SK-N-MC (cell line): ENCODE measurements around the gene POMGNT1.
A peak's percentile ranks its signal among the peaks of the same experiment; 100 is the strongest.
"Not testable (repeated sequence)": the region's sequence is repeated elsewhere in the genome, so short reads cannot be mapped to it uniquely, and the experiment has no call there.

Experiments used
- DNase-seq: peaks from one replicate; pipeline ENCODE4 v3.0.0-alpha.2; 2011; ENCODE audit warnings: low read depth, low spot score
- H3K27ac ChIP-seq: fragments of 200-600 bp; sonication (generic); 2 replicates; pipeline ENCODE4 v1.5.1; 2016; ENCODE audit warnings: mixed run types
- H3K36me3 ChIP-seq: fragments of 200-600 bp; sonication (generic); 2 replicates; pipeline ENCODE4 v1.6.1; 2017; ENCODE audit warnings: antibody characterized with exemption, low read length, mixed read lengths; ENCODE audit not compliant: insufficient read depth
- H3K4me3 ChIP-seq: fragments of 200-600 bp; sonication (generic); 2 replicates; pipeline ENCODE4 v1.5.1; 2016
- H3K9ac ChIP-seq: fragments of 200-600 bp; sonication (generic); 2 replicates; pipeline ENCODE4 v1.8.0; 2017; ENCODE audit warnings: mixed run types, mixed read lengths; ENCODE audit not compliant: insufficient read length
- H3K9me3 ChIP-seq: fragments of 200-600 bp; sonication (generic); 2 replicates; pipeline ENCODE4 v1.6.1; 2017; ENCODE audit warnings: low read depth, mild to moderate bottlenecking, antibody characterized with exemption, low read length, moderate library complexity, mixed read lengths
- EZH2 ChIP-seq: fragments of 200-600 bp; sonication (generic); IDR thresholded peaks from one replicate; pipeline ENCODE4 v1.6.1; 2017; ENCODE audit warnings: antibody characterized with exemption
- FOXP2 ChIP-seq: optimal IDR thresholded peaks from 2 replicates; pipeline ENCODE3; 2011; ENCODE audit warnings: mild to moderate bottlenecking, moderate library complexity; ENCODE audit not compliant: insufficient read depth; ENCODE audit errors: extremely low read length, control extremely low read depth
- POLR2AphosphoS5 ChIP-seq: IDR thresholded peaks from 2 replicates; pipeline ENCODE4 v1.6.1; 2012; ENCODE audit warnings: mild to moderate bottlenecking, low read depth, low read length, borderline replicate concordance

The POMGNT1 gene

DNA sequence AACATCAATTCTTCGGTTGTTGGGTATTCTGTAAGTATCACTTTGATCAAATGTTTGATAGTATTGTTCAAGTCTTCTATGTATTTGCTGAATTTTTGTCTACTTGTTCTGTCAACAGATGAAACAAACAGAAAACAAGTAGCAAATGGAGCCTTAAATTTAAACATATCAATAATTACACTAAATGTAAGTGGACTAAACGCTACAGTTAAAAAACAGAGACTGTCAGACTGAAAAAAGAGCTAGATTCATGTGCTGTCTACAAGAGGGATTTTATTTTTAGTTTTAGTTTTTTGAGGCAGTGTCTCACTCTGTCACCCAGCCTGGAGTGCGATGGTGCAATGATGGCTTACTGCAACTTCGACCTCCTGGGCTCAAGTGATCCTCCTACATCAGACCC lies 38.6 kb upstream of the POMGNT1 start:
- Histone ChIP-seq H3K27ac (no peak overlapping the region), H3K9ac (no peak overlapping the region), H3K4me3 (no peak overlapping the region), H3K36me3 (no peaks in the 10 kb centered on the region), H3K9me3 (peaks cover 9% of the 10 kb centered on the region; the same call in 1 of the 2 replicates)
- no peak for DNase-seq
- TF ChIP-seq EZH2, result no peak
- no peak for TF ChIP-seq POLR2AphosphoS5
- no peak for TF ChIP-seq FOXP2

DNA sequence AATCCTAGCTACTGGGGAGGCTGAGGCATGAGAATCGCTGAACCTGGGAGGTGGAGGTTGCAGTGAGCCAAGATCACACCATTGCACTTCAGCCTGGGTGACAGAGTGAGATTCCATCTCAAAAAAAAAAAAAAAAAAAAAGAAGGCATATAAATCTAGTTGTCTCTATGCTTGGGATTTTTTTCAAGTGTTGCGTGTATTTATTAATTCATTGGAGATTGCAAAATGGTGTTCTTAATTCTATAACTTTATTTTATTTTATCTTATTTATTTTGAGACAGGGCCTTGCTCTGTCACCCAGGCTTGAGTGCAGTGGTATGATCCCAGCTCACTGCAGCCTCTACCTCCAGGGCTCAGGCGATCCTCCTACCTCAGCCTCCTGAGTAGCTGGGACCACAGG lies 33.0 kb upstream of the POMGNT1 start:
- not testable (repeated sequence) for H3K4me3 ChIP-seq, H3K36me3 ChIP-seq, H3K9me3 ChIP-seq, H3K27ac ChIP-seq, H3K9ac ChIP-seq, DNase-seq

- Histone ChIP-seq H3K36me3 (no peaks in the 10 kb centered on the region), H3K9me3 (no peaks in the 10 kb centered on the region), H3K4me3 (no peak overlapping the region), H3K9ac (no peak overlapping the region), H3K27ac (no peak overlapping the region)
- TF ChIP-seq POLR2AphosphoS5 (no peak), FOXP2 (no peak), EZH2 (no peak)
- no peak for DNase-seq
These were observed 26.7 kb upstream of the POMGNT1 start for GRCh38 chr1:46224966-46225365.

DNA sequence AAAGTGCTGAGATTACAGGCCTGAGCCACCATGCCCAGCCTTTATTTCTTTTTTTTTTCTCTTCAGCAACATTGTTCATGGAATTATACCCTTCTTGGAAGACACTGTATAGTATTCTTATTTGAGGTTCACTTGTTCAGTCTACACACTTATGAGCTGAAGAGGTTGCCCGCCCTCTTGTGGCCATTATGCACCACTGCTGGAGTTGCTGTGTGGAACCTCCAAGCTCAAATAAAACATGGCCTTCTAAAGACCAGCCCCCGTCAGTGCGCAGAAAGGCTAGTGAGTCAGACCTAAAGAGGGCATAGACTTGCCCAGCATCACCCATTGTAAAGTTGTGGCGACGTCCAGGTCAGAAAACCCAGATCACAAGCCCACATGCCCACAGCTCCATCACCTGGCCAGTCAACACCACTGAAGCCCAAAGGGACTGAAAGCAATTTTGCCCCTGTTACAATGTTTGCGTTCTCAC lies 25.3 kb upstream of the POMGNT1 start:
- Histone ChIP-seq H3K27ac (no peak overlapping the region), H3K9me3 (no peaks in the 10 kb centered on the region), H3K4me3 (no peak overlapping the region), H3K9ac (no peak overlapping the region), H3K36me3 (no peaks in the 10 kb centered on the region)
- DNase-seq, result peak; percentile 59
- TF ChIP-seq EZH2 (no peak), POLR2AphosphoS5 (no peak), FOXP2 (no peak)

GRCh38 chr1:46223055-46223454 lies 24.8 kb upstream of the POMGNT1 start:
- not testable (repeated sequence) for H3K9me3 ChIP-seq, H3K27ac ChIP-seq, H3K4me3 ChIP-seq, H3K36me3 ChIP-seq, DNase-seq, H3K9ac ChIP-seq

- TF ChIP-seq EZH2 (no peak), POLR2AphosphoS5 (no peak), FOXP2 (no peak)
- H3K27ac ChIP-seq, result no peak overlapping the region
These were observed 23.5 kb upstream of the POMGNT1 start for GRCh38 chr1:46221749-46222148.

DNA sequence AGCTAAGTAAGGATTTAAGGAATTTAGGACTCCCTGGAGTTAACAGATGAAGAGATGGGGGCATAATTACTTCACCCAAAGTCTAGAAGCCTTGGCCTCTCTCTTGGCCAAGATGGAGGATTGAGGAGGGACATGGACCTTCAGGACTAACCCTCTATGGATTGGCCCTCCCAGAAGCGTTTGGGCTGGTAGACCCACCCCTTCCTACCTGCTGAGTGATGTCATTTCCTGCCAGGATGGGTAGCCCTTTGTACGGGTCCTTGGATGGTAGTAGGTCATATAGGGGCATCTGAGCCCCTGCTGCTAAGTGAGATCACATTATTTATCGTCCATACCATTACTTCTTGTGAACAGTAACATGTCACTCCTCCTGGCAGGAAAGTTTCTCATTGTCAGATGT lies 22.6 kb upstream of the POMGNT1 start:
- Histone ChIP-seq H3K9ac (no peak overlapping the region), H3K4me3 (no peak overlapping the region), H3K27ac (no peak overlapping the region), H3K9me3 (no peaks in the 10 kb centered on the region), H3K36me3 (no peaks in the 10 kb centered on the region)
- no peak for DNase-seq
- TF ChIP-seq FOXP2, result no peak
- TF ChIP-seq POLR2AphosphoS5, result no peak
- TF ChIP-seq EZH2, result no peak

More at GRCh38 chr1:46221749-46222148, 23.5 kb upstream of the POMGNT1 start:
- H3K9me3 ChIP-seq, result no peaks in the 10 kb centered on the region
- H3K4me3 ChIP-seq, result no peak overlapping the region
- H3K9ac ChIP-seq, result no peak overlapping the region
- no peaks in the 10 kb centered on the region for H3K36me3 ChIP-seq
- no peak for DNase-seq

DNA sequence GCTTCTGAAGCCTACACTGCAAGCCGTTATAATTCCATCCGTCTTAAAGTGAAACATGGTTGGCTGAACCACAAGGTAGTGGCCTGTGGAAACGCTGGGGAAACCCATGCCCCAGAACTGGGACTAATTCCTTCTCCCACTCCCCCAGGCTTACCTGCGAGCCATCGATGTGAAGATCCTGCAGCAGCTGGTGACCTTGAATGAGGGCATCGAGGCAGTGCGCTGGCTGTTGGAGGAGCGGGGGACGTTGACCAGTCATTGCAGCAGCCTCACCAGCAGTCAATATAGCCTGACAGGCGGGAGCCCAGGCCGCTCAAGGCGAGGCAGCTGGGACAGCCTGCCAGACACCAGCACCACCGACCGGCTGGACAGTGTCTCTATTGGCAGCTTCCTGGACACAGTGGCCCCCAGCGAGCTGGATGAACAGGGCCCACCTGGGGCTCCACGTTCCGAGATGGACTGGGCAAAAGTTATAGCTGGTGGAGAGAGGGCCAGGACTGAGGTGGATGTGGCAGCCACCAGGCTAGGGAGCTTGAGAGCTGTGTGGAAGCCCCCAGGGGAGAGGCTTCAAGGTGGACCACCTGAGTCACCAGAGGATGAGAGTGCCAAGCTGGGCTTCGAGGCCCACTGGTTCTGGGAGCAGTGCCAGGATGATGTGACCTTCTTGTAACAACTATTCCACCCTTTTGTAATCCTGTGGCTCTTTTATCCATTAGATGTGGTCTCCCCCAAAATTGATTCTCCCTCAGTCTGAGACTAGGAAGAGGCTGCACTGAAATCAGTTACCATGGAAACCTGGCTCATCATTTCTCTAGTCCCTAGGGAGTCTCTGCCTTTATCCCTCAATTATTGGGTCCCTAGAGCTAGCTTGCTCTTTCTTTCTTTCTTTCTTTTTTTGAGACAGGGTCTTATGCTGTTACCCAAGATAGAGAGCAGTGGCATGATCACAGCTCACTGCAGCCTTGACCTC lies 21.6 kb upstream of the POMGNT1 start:
- H3K36me3 ChIP-seq, result no peaks in the 10 kb centered on the region
- H3K4me3 ChIP-seq, result no peak overlapping the region
- no peak overlapping the region for H3K27ac ChIP-seq
- no peaks in the 10 kb centered on the region for H3K9me3 ChIP-seq
- H3K9ac ChIP-seq, result no peak overlapping the region
- no peak for DNase-seq
- no peak for TF ChIP-seq POLR2AphosphoS5
- no peak for TF ChIP-seq FOXP2
- no peak for TF ChIP-seq EZH2

GRCh38 chr1:46218443-46218842 lies 20.2 kb upstream of the POMGNT1 start:
- Histone ChIP-seq H3K4me3 (no peak overlapping the region), H3K9me3 (no peaks in the 10 kb centered on the region), H3K36me3 (no peaks in the 10 kb centered on the region), H3K9ac (no peak overlapping the region), H3K27ac (no peak overlapping the region)
- TF ChIP-seq EZH2 (no peak), FOXP2 (no peak), POLR2AphosphoS5 (no peak)
- DNase-seq, result no peak
